AG04450 (cell line): ENCODE data around the gene ATP1A3. TPM values are rescaled to one million over a fixed set of nuclear protein-coding genes. Genes with fewer than 3 reads are reported as not detected.

Source experiments
- CTCF ChIA-PET: fragments of 300-600, 350-600 bp; formaldehyde crosslinking; extraction: SDS; loops from one replicate; lab custom pipeline; 2022; ENCODE audit warnings: antibody characterized with exemption, inconsistent platforms; lab: Charles Lee
- POLR2A ChIA-PET: fragments of 350-600 bp; formaldehyde crosslinking; extraction: SDS; loops from one replicate; lab custom pipeline; 2021; ENCODE audit warnings: antibody characterized with exemption, inconsistent platforms; lab: Yijun Ruan, JAX
- DNase-seq: peaks from one replicate; pipeline ENCODE4 v3.0.0-alpha.2; 2011; ENCODE audit warnings: low read depth, low spot score
- H3K27ac ChIP-seq: one replicate; pipeline ENCODE4 v1.5.1; 2012; ENCODE audit warnings: low read depth, low read length, control low read depth
- H3K27me3 ChIP-seq: one replicate; pipeline ENCODE4 v1.6.0; 2012; ENCODE audit warnings: low read length; ENCODE audit not compliant: control insufficient read depth, insufficient read depth
- H3K4me3 ChIP-seq: 2 replicates; pipeline ENCODE4 v1.5.1; 2011; ENCODE audit warnings: mild to moderate bottlenecking, low read depth, low read length, control low read depth
- H3K9me3 ChIP-seq: 2 replicates; pipeline ENCODE4 v1.5.1; 2012; ENCODE audit warnings: low read length; ENCODE audit not compliant: control insufficient read depth, insufficient read depth
- polyA plus RNA-seq: library from polyadenylated mRNA; depleted of rRNA; stranded (reverse); fragments of >200 nt; gene quantifications from 2 replicates; pipeline ENCODE4 v1.2.3, GENCODE V29; 2011
- TF ChIP-seq, protein P1 (sequence below): IDR thresholded peaks from 2 replicates; pipeline ENCODE4 v1.5.1; 2011; ENCODE audit warnings: low read depth, low read length, control low read depth, inconsistent platforms

The ATP1A3 gene
- polyA plus RNA-seq, 1 experiment, result not detected

DNA sequence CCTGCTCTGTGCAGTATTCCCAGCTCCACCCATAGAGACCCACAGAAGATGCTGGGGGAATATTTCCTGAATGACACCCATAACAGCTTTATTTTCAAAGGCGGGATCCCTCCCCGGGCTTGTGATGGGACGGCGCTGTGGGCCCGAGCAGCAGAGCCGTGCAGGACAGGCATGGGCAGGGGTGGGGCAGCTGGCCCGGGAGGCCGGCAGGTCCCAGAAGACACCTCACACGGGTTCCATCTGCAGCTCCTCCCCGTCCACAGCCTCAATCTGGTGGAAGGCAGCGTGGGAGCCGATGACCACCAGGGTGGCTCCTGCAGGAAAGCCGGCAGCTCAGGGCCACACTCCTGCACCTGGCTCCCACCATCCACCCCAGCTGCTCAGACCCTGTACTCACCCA lies 37.4 kb downstream of the ATP1A3 start:
- Histone ChIP-seq H3K27ac (no peak overlapping the region), H3K4me3 (no peak overlapping the region), H3K27me3 (no peaks in the 10 kb centered on the region), H3K9me3 (no peaks in the 10 kb centered on the region; the same call in 1 of the 2 replicates)
- DNase-seq, result no peak
- TF ChIP-seq, protein P1, sequence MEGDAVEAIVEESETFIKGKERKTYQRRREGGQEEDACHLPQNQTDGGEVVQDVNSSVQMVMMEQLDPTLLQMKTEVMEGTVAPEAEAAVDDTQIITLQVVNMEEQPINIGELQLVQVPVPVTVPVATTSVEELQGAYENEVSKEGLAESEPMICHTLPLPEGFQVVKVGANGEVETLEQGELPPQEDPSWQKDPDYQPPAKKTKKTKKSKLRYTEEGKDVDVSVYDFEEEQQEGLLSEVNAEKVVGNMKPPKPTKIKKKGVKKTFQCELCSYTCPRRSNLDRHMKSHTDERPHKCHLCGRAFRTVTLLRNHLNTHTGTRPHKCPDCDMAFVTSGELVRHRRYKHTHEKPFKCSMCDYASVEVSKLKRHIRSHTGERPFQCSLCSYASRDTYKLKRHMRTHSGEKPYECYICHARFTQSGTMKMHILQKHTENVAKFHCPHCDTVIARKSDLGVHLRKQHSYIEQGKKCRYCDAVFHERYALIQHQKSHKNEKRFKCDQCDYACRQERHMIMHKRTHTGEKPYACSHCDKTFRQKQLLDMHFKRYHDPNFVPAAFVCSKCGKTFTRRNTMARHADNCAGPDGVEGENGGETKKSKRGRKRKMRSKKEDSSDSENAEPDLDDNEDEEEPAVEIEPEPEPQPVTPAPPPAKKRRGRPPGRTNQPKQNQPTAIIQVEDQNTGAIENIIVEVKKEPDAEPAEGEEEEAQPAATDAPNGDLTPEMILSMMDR, result no peak
- ChIA-PET CTCF (interaction anchor here (0.8 to 1.3 kb wide), 4 partner anchors 23 to 84 kb away, joined by 3 to 4 read pairs (median 3); no protein-coding TSS in a partner anchor), POLR2A (no interaction called here)

DNA sequence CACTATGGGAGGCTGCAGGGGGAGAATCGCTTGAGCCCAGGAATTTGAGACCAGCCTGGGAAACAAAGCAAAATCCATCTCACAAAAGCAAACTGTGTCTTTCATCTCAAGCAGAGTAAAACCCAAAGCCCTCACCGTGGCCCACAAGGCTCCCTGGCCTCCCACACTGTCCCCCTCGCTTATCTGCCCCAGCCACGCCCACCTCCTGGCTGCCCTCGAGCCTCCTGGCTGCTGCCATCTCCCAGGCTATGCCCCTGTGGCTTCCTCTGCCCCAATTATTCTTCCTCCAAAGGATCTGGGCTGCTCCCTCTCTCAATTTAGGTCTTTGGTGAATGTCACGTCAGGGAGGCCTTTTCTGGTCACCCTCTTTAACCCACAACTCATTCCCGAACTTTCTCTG lies 38.5 kb downstream of the ATP1A3 start:
- H3K27ac ChIP-seq, result no peak overlapping the region
- no peak overlapping the region for H3K4me3 ChIP-seq
- POLR2A ChIA-PET, result interaction anchor here (0.6 kb wide), 1 partner anchor 45 kb away, joined by 3 read pairs; no protein-coding TSS in a partner anchor
- TF ChIP-seq, protein P1, result no peak
- no peaks in the 10 kb centered on the region for H3K27me3 ChIP-seq
- CTCF ChIA-PET, result interaction anchor here (1.2 kb wide), 1 partner anchor 79 kb away, joined by 3 read pairs; no protein-coding TSS in a partner anchor
- no peak for DNase-seq
- H3K9me3 ChIP-seq, result no peaks in the 10 kb centered on the region; the same call in 1 of the 2 replicates

DNA sequence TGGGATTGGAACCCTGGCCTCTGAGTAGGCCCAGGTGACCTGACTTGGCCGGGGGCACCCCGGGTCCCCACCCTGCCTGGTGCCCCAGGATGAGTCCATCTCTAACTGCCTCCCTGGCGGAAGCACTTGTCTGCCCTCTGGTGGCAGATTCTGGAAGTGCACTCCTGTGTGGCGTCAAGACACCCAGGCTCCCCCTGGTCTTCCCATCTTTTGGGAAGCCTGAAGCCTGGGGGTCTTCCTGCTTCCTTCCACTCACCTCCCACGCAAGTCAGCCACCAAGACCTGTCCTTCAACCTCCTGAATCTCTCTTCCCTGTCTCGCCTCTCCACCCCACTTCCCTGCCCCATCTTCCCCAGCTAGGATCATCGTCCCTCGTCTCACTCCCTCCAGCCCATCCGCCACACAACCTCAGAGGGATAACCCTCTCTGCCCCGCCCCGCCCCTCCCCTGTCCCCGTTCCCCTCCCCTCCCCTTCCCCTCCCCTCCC lies 42.3 kb downstream of the ATP1A3 start:
- H3K27me3 ChIP-seq, result no peaks in the 10 kb centered on the region
- H3K4me3 ChIP-seq, result 0 out of 2 replicates have a peak overlapping the region, but pooled peaks have one; percentile 22
- TF ChIP-seq, protein P1, result peak; percentile 96
- no peaks in the 10 kb centered on the region for H3K9me3 ChIP-seq
- DNase-seq, result peak; percentile 16
- POLR2A ChIA-PET, result interaction anchor here (0.6 to 1.4 kb wide), 2 partner anchors 9 to 79 kb away, joined by 6 to 7 read pairs; no protein-coding TSS in a partner anchor
- no peak overlapping the region for H3K27ac ChIP-seq
- CTCF ChIA-PET, result interaction anchor here (2.0 to 2.8 kb wide), 2 partner anchors 78 to 83 kb away, joined by 8 to 11 read pairs; no protein-coding TSS in a partner anchor

DNA sequence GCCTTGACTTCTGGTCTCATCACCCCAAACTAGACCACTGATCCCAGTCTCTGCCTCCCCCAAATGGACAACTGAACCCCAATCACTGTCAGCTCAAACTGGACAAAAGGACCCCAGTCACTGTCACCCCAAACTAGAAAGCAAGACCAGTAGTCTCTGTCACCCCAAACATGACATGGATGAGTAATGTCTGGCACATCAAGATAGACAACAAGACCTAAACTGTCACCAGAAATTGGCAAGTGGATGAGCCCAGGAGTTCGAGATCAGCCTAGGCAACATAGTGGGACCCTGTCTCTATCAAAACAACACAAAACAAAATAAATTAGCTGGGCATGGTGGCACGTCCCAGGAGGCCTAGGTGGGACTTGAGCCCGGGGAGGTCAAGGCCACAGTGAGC lies 46.9 kb downstream of the ATP1A3 start:
- TF ChIP-seq, protein P1, result no peak
- H3K27me3 ChIP-seq, result no peaks in the 10 kb centered on the region
- H3K9me3 ChIP-seq, result no peaks in the 10 kb centered on the region
- H3K4me3 ChIP-seq, result no peak overlapping the region
- ChIA-PET POLR2A (no interaction called here), CTCF (interaction anchor here (2.0 kb wide), 1 partner anchor 74 kb away, joined by 6 read pairs; no protein-coding TSS in a partner anchor)
- H3K27ac ChIP-seq, result no peak overlapping the region
- no peak for DNase-seq

DNA sequence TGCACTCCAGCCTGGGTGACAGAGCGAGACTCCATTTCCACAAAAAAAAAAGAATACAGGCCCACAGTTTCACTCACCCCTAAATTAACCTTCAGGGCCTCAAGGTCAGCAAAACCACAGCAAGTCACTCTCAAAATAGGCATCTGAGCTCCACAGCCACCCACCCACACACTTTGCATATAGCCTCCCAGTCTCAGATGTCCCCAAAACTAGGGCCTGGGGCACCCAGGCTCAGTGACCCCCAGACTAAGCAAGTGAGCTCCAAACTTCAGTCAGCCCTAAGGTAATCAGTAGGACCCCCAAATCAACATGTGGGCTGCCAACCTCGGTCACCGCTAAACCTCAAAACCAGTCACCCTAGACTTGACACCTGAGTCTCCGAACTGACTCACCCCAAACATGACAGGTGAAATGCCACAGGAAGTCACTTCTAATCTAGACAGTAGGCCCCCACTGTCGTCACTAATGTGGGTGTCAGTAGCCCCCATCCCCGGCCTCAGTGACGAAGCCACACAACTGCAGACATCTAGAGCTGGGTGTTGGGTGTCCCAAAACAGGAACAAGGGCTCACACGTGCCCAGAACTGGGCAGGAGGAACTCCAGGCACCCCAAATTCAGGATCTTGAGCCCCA lies 48.8 kb downstream of the ATP1A3 start:
- Histone ChIP-seq H3K27me3 (peaks cover 6% of the 10 kb centered on the region), H3K9me3 (no peaks in the 10 kb centered on the region), H3K4me3 (no peak overlapping the region), H3K27ac (no peak overlapping the region)
- DNase-seq, result no peak
- TF ChIP-seq, protein P1, result no peak
- CTCF ChIA-PET, result interaction anchor here (2.0 kb wide), 1 partner anchor 72 kb away, joined by 6 read pairs; no protein-coding TSS in a partner anchor
- POLR2A ChIA-PET, result interaction anchor here (0.7 kb wide), 1 partner anchor 73 kb away, joined by 3 read pairs; no protein-coding TSS in a partner anchor
